Mucosa of gallbladder (tissue), 1 donor: ENCODE results near the gene MAP3K13. TPM values are rescaled to one million over a fixed set of nuclear protein-coding genes. Genes with fewer than 3 reads are reported as not detected.
A peak's percentile ranks its signal among the peaks of the same experiment; 100 is the strongest.
"Not testable (repeated sequence)": the region's sequence is repeated elsewhere in the genome, so short reads cannot be mapped to it uniquely, and the experiment has no call there.

Source experiments
- DNase-seq: peaks from one replicate; pipeline ENCODE4 v3.0.0-alpha.2; 2020; ENCODE audit warnings: low spot score
- total RNA-seq: library from RNA; stranded (reverse); gene quantifications from one replicate; pipeline ENCODE4 v1.2.1, GENCODE V29; 2021
- donor health status: DM: no; HTN: no; CAD: no.

MAP3K13 gene
- total RNA-seq, 1 donor from 2014 or later: 45.2 TPM

- no peak for DNase-seq
Observed at GRCh38 chr3:185399737-185400667, 37.1 kb downstream of the MAP3K13 start.

GRCh38 chr3:185400866-185401265, 37.9 kb downstream of the MAP3K13 start:
- DNase-seq: no peak

- no peak for DNase-seq
Observed at GRCh38 chr3:185401319-185401955, 38.5 kb downstream of the MAP3K13 start.

- DNase-seq: no peak
Observed at GRCh38 chr3:185402561-185402960, 39.6 kb downstream of the MAP3K13 start.

- DNase-seq: no peak
Observed at GRCh38 chr3:185403002-185403401, 40.1 kb downstream of the MAP3K13 start.

- no peak for DNase-seq
Observed at GRCh38 chr3:185405243-185405642, 42.3 kb downstream of the MAP3K13 start.

GRCh38 chr3:185405664-185406063, 42.7 kb downstream of the MAP3K13 start:
- no peak for DNase-seq

GRCh38 chr3:185406121-185406620, 43.2 kb downstream of the MAP3K13 start:
- DNase-seq: no peak

- DNase-seq: no peak
Observed at GRCh38 chr3:185409957-185410356, 47.0 kb downstream of the MAP3K13 start.

GRCh38 chr3:185411133-185411532, 48.2 kb downstream of the MAP3K13 start:
- DNase-seq: no peak

GRCh38 chr3:185416513-185416912, 53.6 kb downstream of the MAP3K13 start:
- DNase-seq: no peak

- not testable (repeated sequence) for DNase-seq
Observed at GRCh38 chr3:185418561-185418977, 55.6 kb downstream of the MAP3K13 start.

GRCh38 chr3:185420762-185421161, 57.8 kb downstream of the MAP3K13 start:
- peak; percentile 54 for DNase-seq

- no peak for DNase-seq
Observed at GRCh38 chr3:185421577-185422232, 58.8 kb downstream of the MAP3K13 start.

- DNase-seq: no peak
Observed at GRCh38 chr3:185422677-185423076, 59.7 kb downstream of the MAP3K13 start.

- peak; percentile 14 for DNase-seq
Observed at GRCh38 chr3:185423178-185423577, 60.2 kb downstream of the MAP3K13 start.

GRCh38 chr3:185424435-185424834, 61.5 kb downstream of the MAP3K13 start:
- no peak for DNase-seq

GRCh38 chr3:185430375-185430774, 67.4 kb downstream of the MAP3K13 start:
- no peak for DNase-seq

- DNase-seq: no peak
Observed at GRCh38 chr3:185439745-185440466, 77.0 kb downstream of the MAP3K13 start.

- no peak for DNase-seq
Observed at GRCh38 chr3:185442031-185442430, 79.1 kb downstream of the MAP3K13 start.

- DNase-seq: no peak
Observed at GRCh38 chr3:185444329-185444728, 81.4 kb downstream of the MAP3K13 start.

- DNase-seq: no peak
Observed at GRCh38 chr3:185448107-185448506, 85.2 kb downstream of the MAP3K13 start.
